GM18520 (cell line): ENCODE data around the gene NAA80.

ENCODE experiments used
- ATAC-seq: cut with Tn5 transposase; IDR thresholded peaks from one replicate; pipeline ENCODE4 v1.9.1; 2021; ENCODE audit not compliant: unreplicated experiment

The NAA80 gene

GRCh38 chr3:50330330-50330729 is 31.1 kb upstream of the NAA80 start:
- no peak for ATAC-seq

GRCh38 chr3:50327943-50328691 is 28.9 kb upstream of the NAA80 start, which contains the start of gene TUSC2:
Gene TUSC2 (minus strand): TSS chr3:50328223. CDS start chr3:50328099, 124 bp downstream.
- peak; percentile 76 for ATAC-seq

- ATAC-seq = no peak
These were observed 27.9 kb upstream of the NAA80 start for GRCh38 chr3:50327129-50327528.

- no peak for ATAC-seq
These were observed 27.0 kb upstream of the NAA80 start for GRCh38 chr3:50326182-50326541.

- no peak for ATAC-seq
These were observed 26.4 kb upstream of the NAA80 start for GRCh38 chr3:50325497-50326181.

- ATAC-seq = no peak
These were observed 25.9 kb upstream of the NAA80 start for GRCh38 chr3:50325113-50325480.

GRCh38 chr3:50324351-50325112 is 25.3 kb upstream of the NAA80 start:
- no peak for ATAC-seq

- no peak for ATAC-seq
These were observed 24.5 kb upstream of the NAA80 start for GRCh38 chr3:50323614-50324199.

GRCh38 chr3:50323092-50323600 is 23.9 kb upstream of the NAA80 start:
- no peak for ATAC-seq

- ATAC-seq = no peak
These were observed 23.3 kb upstream of the NAA80 start, which contains the start of gene HYAL2 for GRCh38 chr3:50322386-50323091. Gene HYAL2 (minus strand): TSS chr3:50322745. CDS start chr3:50320489, 2,256 bp downstream.

- no peak for ATAC-seq
These were observed 22.8 kb upstream of the NAA80 start for GRCh38 chr3:50322115-50322385.

GRCh38 chr3:50321336-50322114 is 22.3 kb upstream of the NAA80 start:
- ATAC-seq = peak; percentile 36

GRCh38 chr3:50320853-50321335 is 21.7 kb upstream of the NAA80 start:
- ATAC-seq = peak; percentile 35

- no peak for ATAC-seq
These were observed 20.9 kb upstream of the NAA80 start for GRCh38 chr3:50319894-50320625.

- ATAC-seq = no peak
These were observed 20.1 kb upstream of the NAA80 start for GRCh38 chr3:50319181-50319893.

GRCh38 chr3:50318615-50319014 is 19.4 kb upstream of the NAA80 start:
- no peak for ATAC-seq

GRCh38 chr3:50318163-50318562 is 19.0 kb upstream of the NAA80 start:
- ATAC-seq = no peak

GRCh38 chr3:50317300-50317699 is 18.1 kb upstream of the NAA80 start:
- ATAC-seq = no peak
